Upper lobe of left lung (tissue), 4 donors: ENCODE data around the gene MBD3L2B.
"Not testable (repeated sequence)": the region's sequence is repeated elsewhere in the genome, so short reads cannot be mapped to it uniquely, and the experiment has no call there.

Experiments
- CTCF ChIP-seq, 6 experiments: fragments of 450-650 bp in 4 of 6; fragments of 200-600 bp in 2 of 6; sonication (generic) in 2 of 6; IDR thresholded peaks; one replicate each; pipeline ENCODE4 v1.5.1; 2016 to 2019; ENCODE audit warnings: antibody characterized with exemption in 6 of 6
- EP300 ChIP-seq, 4 donors: sonication (generic); formaldehyde crosslinking; IDR thresholded peaks; one replicate each; pipeline ENCODE4 v1.5.1; 2017; ENCODE audit warnings: antibody characterized with exemption in 4 of 4, control low read depth in 2 of 4
- POLR2A ChIP-seq, 4 donors: fragments of 450-650 bp; IDR thresholded peaks; one replicate each; pipeline ENCODE4 v1.5.1; 2016 to 2017; ENCODE audit warnings: antibody characterized with exemption in 4 of 4, mild to moderate bottlenecking in 2 of 4
- POLR2AphosphoS5 ChIP-seq, 2 donors: sonication (generic); formaldehyde crosslinking; IDR thresholded peaks; one replicate each; pipeline ENCODE4 v1.5.1; 2017; ENCODE audit warnings: antibody characterized with exemption in 2 of 2

- TF ChIP-seq POLR2A, CTCF, EP300, POLR2AphosphoS5 (IDR thresholded peaks at IDR 0.05): not testable (repeated sequence)
These were observed 18.8 kb upstream of the MBD3L2B start, which contains the start of gene MBD3L4 for GRCh38 chr19:7040079-7040478.
